PFSK-1 (cell line): ENCODE results near the gene EYA2.

Experiments used
- POLR2AphosphoS5 ChIP-seq: IDR thresholded peaks from 2 replicates; pipeline ENCODE4 v1.6.1; 2012; ENCODE audit warnings: low read depth, mild to moderate bottlenecking, control low read depth, low read length, moderate library complexity
- SIN3A ChIP-seq: IDR thresholded peaks from 2 replicates; pipeline ENCODE4 v1.6.1; 2012; ENCODE audit warnings: mild to moderate bottlenecking, low read length, moderate library complexity, borderline replicate concordance; ENCODE audit not compliant: insufficient read depth

- TF ChIP-seq SIN3A (no peak), POLR2AphosphoS5 (no peak)
Observed at GRCh38 chr20:47089151-47089550, 194.5 kb downstream of the EYA2 start.
